Measurements from ENCODE around the gene TRAPPC6A. TPM values are rescaled to one million over a fixed set of nuclear protein-coding genes. Genes with fewer than 3 reads are reported as not detected.

Gene TRAPPC6A
- total and polyA plus RNA-seq, 2 of the 13 experiments (the other 11 are each of a cell fraction or from before 2014, with no cell fraction given): 6.5 to 21.0 TPM

GRCh38 chr19:45154064-45154827 is 23.8 kb downstream of the TRAPPC6A start (continued):
- TF ChIP-seq ISX (CRISPR knock-in tag; conservative IDR thresholded peaks at IDR 0.05) (no peak), MNT (IDR thresholded peaks at IDR 0.05) (peak; percentile 81), ZNF318 (CRISPR knock-in tag; IDR thresholded peaks at IDR 0.05) (no peak)

Measured in HepG2 (cell line).